ENCODE data around the gene PTCD1.
"Not testable (repeated sequence)": the region's sequence is repeated elsewhere in the genome, so short reads cannot be mapped to it uniquely, and the experiment has no call there.

Gene PTCD1

GRCh38 chr7:99386584-99387238 is 51.9 kb downstream of the PTCD1 start:
- DNase-seq (ENCODE audit: low read depth), result no peak

GRCh38 chr7:99385564-99385963 is 53.0 kb downstream of the PTCD1 start:
- no peak for DNase-seq (ENCODE audit: low read depth)

GRCh38 chr7:99384523-99384922 is 54.1 kb downstream of the PTCD1 start:
- DNase-seq (ENCODE audit: low read depth), result no peak

- no peak for DNase-seq (ENCODE audit: low read depth)
Observed at GRCh38 chr7:99383791-99384370, 54.7 kb downstream of the PTCD1 start.

- DNase-seq (ENCODE audit: low read depth), result no peak
Observed at GRCh38 chr7:99383203-99383602, 55.4 kb downstream of the PTCD1 start.

GRCh38 chr7:99381664-99382075 is 56.9 kb downstream of the PTCD1 start:
- no peak for DNase-seq (ENCODE audit: low read depth)

GRCh38 chr7:99380823-99381663 is 57.6 kb downstream of the PTCD1 start:
- no peak for DNase-seq (ENCODE audit: low read depth)

- no peak for DNase-seq (ENCODE audit: low read depth)
Observed at GRCh38 chr7:99380032-99380822, 58.4 kb downstream of the PTCD1 start.

- DNase-seq (ENCODE audit: low read depth), result not testable (repeated sequence)
Observed at GRCh38 chr7:99379693-99380031, 58.9 kb downstream of the PTCD1 start.

- peak; percentile 80 for DNase-seq (ENCODE audit: low read depth)
Observed at GRCh38 chr7:99379043-99379577, 59.5 kb downstream of the PTCD1 start.

GRCh38 chr7:99375070-99375807 is 63.4 kb downstream of the PTCD1 start:
- DNase-seq (ENCODE audit: low read depth), result no peak

- DNase-seq (ENCODE audit: low read depth), result no peak
Observed at GRCh38 chr7:99374111-99375064, 64.2 kb downstream of the PTCD1 start, which contains the start of gene ARPC1B. Gene ARPC1B, plus strand, starts transcription at chr7:99374730. Its CDS starts 10,985 bp downstream, at chr7:99385715.

- DNase-seq (ENCODE audit: low read depth), result no peak
Observed at GRCh38 chr7:99373091-99374066, 65.2 kb downstream of the PTCD1 start.

- DNase-seq (ENCODE audit: low read depth), result no peak
Observed at GRCh38 chr7:99372275-99373090, 66.1 kb downstream of the PTCD1 start.

- DNase-seq (ENCODE audit: low read depth), result no peak
Observed at GRCh38 chr7:99371376-99371920, 67.2 kb downstream of the PTCD1 start.

GRCh38 chr7:99369767-99370391 is 68.7 kb downstream of the PTCD1 start:
- DNase-seq (ENCODE audit: low read depth), result no peak

GRCh38 chr7:99368750-99369389 is 69.7 kb downstream of the PTCD1 start:
- no peak for DNase-seq (ENCODE audit: low read depth)
